ENCODE data around the gene CDV3. TPM values are rescaled to one million over a fixed set of nuclear protein-coding genes. Genes with fewer than 3 reads are reported as not detected.

Gene CDV3
- total and polyA plus RNA-seq, 2 donors (not counting 3 experiments of a cell fraction or from before 2014, with no cell fraction given): 46.7 to 229 TPM

DNA sequence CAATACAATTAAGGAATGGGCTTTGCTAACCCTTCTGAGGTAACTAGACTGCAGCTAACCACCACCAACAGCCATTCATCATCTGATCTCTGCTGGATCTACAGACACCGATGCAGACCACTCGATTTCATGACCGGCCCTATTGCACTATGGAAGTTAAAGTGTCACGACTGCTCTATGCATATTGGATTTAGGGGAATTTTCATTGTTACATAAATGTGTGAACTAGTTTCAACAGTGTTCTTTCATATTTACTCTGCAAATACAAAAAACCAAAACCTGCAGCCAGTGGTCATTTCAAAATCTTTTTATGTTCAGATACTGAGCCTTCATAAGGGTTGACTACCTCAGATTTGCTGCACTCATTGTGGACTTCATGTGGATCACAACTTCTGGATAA lies 14.5 kb downstream of the CDV3 start:
- POLR2A ChIA-PET: no interaction called here
- FAIRE-seq: no peak

More for the DNA sequence above, 14.5 kb downstream of the CDV3 start:
- no peaks in the 10 kb centered on the region for H3K27me3 ChIP-seq (ENCODE audit: control insufficient read depth in 2 of 2, insufficient read depth in 2 of 2, low read length in 2 of 2)
- H3K9ac ChIP-seq (replicated peaks; ENCODE audit: extremely low read depth, insufficient read depth, low read length): no peak overlapping the region
- H3K9me3 ChIP-seq (replicated peaks; ENCODE audit: control insufficient read depth, insufficient read depth, low read length): no peaks in the 10 kb centered on the region
- intact Hi-C loops (cut with micrococcal nuclease): no loop called here
- H3K4me1 ChIP-seq (ENCODE audit: control insufficient read depth, extremely low read depth, insufficient read depth, low read length): peaks cover 18% of the 10 kb centered on the region
- no peak overlapping the region for H3K4me3 ChIP-seq (replicated peaks in 1 of 3; ENCODE audit: insufficient read depth in 1 of 3, low read depth in 1 of 3, low read length in 3 of 3)
- CTCF ChIA-PET: interaction anchor here (1.0 to 1.2 kb wide), 3 partner anchors 15 to 123 kb away, joined by 3 read pairs; no protein-coding TSS in a partner anchor
- H3K9me1 ChIP-seq (replicated peaks; ENCODE audit: control insufficient read depth, extremely low read depth, insufficient read depth, low read length): no peaks in the 10 kb centered on the region
- peaks cover 27% of the 10 kb centered on the region for H3K79me2 ChIP-seq (ENCODE audit: control insufficient read depth, insufficient read depth, low read length)
- no peak for TF ChIP-seq EZH2 (IDR thresholded peaks at IDR 0.05; ENCODE audit: borderline replicate concordance, low read depth, low read length, severe bottlenecking)
- no peak for TF ChIP-seq JUN (IDR thresholded peaks at IDR 0.05; ENCODE audit: borderline replicate concordance, insufficient read depth, insufficient read length, low read depth)
- no peak for TF ChIP-seq FOS (IDR thresholded peaks at IDR 0.05; ENCODE audit: borderline replicate concordance, insufficient read depth, low read length)
- TF ChIP-seq POLR2A (IDR thresholded peaks at IDR 0.05; ENCODE audit: low read depth, low read length): no peak
- TF ChIP-seq, protein P1, sequence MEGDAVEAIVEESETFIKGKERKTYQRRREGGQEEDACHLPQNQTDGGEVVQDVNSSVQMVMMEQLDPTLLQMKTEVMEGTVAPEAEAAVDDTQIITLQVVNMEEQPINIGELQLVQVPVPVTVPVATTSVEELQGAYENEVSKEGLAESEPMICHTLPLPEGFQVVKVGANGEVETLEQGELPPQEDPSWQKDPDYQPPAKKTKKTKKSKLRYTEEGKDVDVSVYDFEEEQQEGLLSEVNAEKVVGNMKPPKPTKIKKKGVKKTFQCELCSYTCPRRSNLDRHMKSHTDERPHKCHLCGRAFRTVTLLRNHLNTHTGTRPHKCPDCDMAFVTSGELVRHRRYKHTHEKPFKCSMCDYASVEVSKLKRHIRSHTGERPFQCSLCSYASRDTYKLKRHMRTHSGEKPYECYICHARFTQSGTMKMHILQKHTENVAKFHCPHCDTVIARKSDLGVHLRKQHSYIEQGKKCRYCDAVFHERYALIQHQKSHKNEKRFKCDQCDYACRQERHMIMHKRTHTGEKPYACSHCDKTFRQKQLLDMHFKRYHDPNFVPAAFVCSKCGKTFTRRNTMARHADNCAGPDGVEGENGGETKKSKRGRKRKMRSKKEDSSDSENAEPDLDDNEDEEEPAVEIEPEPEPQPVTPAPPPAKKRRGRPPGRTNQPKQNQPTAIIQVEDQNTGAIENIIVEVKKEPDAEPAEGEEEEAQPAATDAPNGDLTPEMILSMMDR (IDR thresholded peaks at IDR 0.05; ENCODE audit: extremely low read depth in 1 of 2, insufficient read depth in 1 of 2, low read depth in 1 of 2, low read length in 2 of 2): no peak
- no peak for TF ChIP-seq MYC (IDR thresholded peaks at IDR 0.05; ENCODE audit: low read depth, low read length)
- TF ChIP-seq, protein P2, sequence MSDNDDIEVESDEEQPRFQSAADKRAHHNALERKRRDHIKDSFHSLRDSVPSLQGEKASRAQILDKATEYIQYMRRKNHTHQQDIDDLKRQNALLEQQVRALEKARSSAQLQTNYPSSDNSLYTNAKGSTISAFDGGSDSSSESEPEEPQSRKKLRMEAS (IDR thresholded peaks at IDR 0.05; ENCODE audit: insufficient read depth, insufficient read length): no peak
- TF ChIP-seq GATA2 (IDR thresholded peaks at IDR 0.05; ENCODE audit: insufficient read depth, insufficient read length, low read depth, low read length): no peak
- TF ChIP-seq POLR2AphosphoS5 (IDR thresholded peaks at IDR 0.05; ENCODE audit: insufficient read depth, low read depth, low read length): no peak
- no peak overlapping the region for H3K27ac ChIP-seq (ENCODE audit: insufficient read depth, low read depth, low read length)
- H2AFZ ChIP-seq (ENCODE audit: low read depth, low read length): no peak overlapping the region
- no peak overlapping the region for H3K4me2 ChIP-seq (ENCODE audit: insufficient read depth, low read length)
- H3K36me3 ChIP-seq (ENCODE audit: control insufficient read depth in 2 of 2, extremely low read depth in 1 of 2, insufficient read depth in 2 of 2, low read length in 2 of 2): peaks cover 25 to 45% of the 10 kb centered on the region in 2 experiments
- H4K20me1 ChIP-seq (replicated peaks; ENCODE audit: control insufficient read depth, extremely low read depth, insufficient read depth, low read length): peaks cover 2% of the 10 kb centered on the region
- dilution Hi-C loops (cut with MboI; ENCODE audit: extremely low pct_ligation_motif_present, low sequenced_read_pairs): no loop called here
- no peak for DNase-seq (ENCODE audit: low read depth, low spot score)
- no TSS peak for BruUV-seq (replicated peaks)

Measured in endothelial cell of umbilical vein (primary cell).